A673 (cell line): Measurements from ENCODE around the gene HERC3. TPM values are rescaled to one million over a fixed set of nuclear protein-coding genes. Genes with fewer than 3 reads are reported as not detected.

ENCODE experiments used
- BruUV-seq: library from RNA; stranded (reverse); fragments of 400-500 nt; replicated peaks from 2 replicates; lab custom pipeline; 2021; lab: Mats Ljungman, UMichigan
- CTCF ChIA-PET: fragments of 300-600 bp; sonication (Branson Sonifier 250); formaldehyde crosslinking; loops from one replicate; lab custom pipeline; 2022; ENCODE audit warnings: antibody characterized with exemption; lab: Charles Lee
- POLR2A ChIA-PET: fragments of 300-600 bp; sonication (Branson Sonifier 250); formaldehyde crosslinking; loops from one replicate; lab custom pipeline; 2022; ENCODE audit warnings: antibody characterized with exemption; ENCODE audit not compliant: low non-redundant PET; lab: Charles Lee
- DNase-seq: peaks from one replicate; pipeline ENCODE4 v3.0.0-alpha.2; 2015; ENCODE audit warnings: low spot score
- H3K27ac ChIP-seq: fragments of 200-600 bp; sonication (generic); 2 replicates; pipeline ENCODE4 v1.5.1; 2016; ENCODE audit warnings: mixed run types, low read depth, mild to moderate bottlenecking, mixed read lengths, antibody characterized with exemption, low read length; ENCODE audit not compliant: poor library complexity, severe bottlenecking
- H3K27me3 ChIP-seq: fragments of 200-600 bp; sonication (generic); replicated peaks from 2 replicates; pipeline ENCODE4 v1.6.1; 2017; ENCODE audit warnings: mixed run types, low read depth, mild to moderate bottlenecking, mixed read lengths, antibody characterized with exemption, low read length; ENCODE audit not compliant: insufficient read depth, poor library complexity
- H3K36me3 ChIP-seq: fragments of 200-600 bp; sonication (generic); 2 replicates; pipeline ENCODE4 v1.6.1; 2016; ENCODE audit warnings: mixed run types, mild to moderate bottlenecking, mixed read lengths, antibody characterized with exemption, low read length; ENCODE audit not compliant: insufficient read depth, poor library complexity, severe bottlenecking
- H3K4me1 ChIP-seq: fragments of 200-600 bp; sonication (generic); 2 replicates; pipeline ENCODE4 v1.6.1; 2017; ENCODE audit warnings: mixed run types, mild to moderate bottlenecking, mixed read lengths, antibody characterized with exemption, low read length; ENCODE audit not compliant: insufficient read depth, poor library complexity, severe bottlenecking
- H3K4me3 ChIP-seq: fragments of 200-600 bp; sonication (generic); 2 replicates; pipeline ENCODE4 v1.5.1; 2016; ENCODE audit warnings: low read depth, mixed run types, mild to moderate bottlenecking, mixed read lengths, low read length; ENCODE audit not compliant: poor library complexity, severe bottlenecking
- H3K9me3 ChIP-seq: fragments of 200-600 bp; sonication (generic); 2 replicates; pipeline ENCODE4 v1.6.1; 2016; ENCODE audit warnings: mixed run types, low read depth, mild to moderate bottlenecking, mixed read lengths, antibody characterized with exemption, low read length; ENCODE audit not compliant: poor library complexity, severe bottlenecking
- CTCF ChIP-seq: fragments of 300-800, 200-600 bp; sonication (generic); conservative IDR thresholded peaks from 2 replicates; pipeline ENCODE4 v1.5.1; 2017; ENCODE audit warnings: low read depth, mild to moderate bottlenecking, antibody characterized with exemption, low read length, moderate library complexity, mixed read lengths
- EZH2 ChIP-seq: fragments of 200-600 bp; sonication (generic); IDR thresholded peaks from 2 replicates; pipeline ENCODE4 v1.6.1; 2017; ENCODE audit warnings: borderline replicate concordance, low read depth, mild to moderate bottlenecking, mixed read lengths, antibody characterized with exemption, low read length; ENCODE audit not compliant: poor library complexity, severe bottlenecking
- intact Hi-C: fragments of 100-400 bp; cut with micrococcal nuclease; formaldehyde crosslinking; loops from one replicate; pipeline ENCODE4 v1.10.0; 2022; ENCODE audit not compliant: unreplicated experiment
- total RNA-seq: library from RNA; stranded (reverse); gene quantifications from 2 replicates; pipeline ENCODE4 v1.2.3, GENCODE V29; 2021

HERC3 gene
- total RNA-seq, 1 experiment from 2014 or later: 0.71 TPM

- no peaks in the 10 kb centered on the region for H3K36me3 ChIP-seq
- no peaks in the 10 kb centered on the region for H3K4me1 ChIP-seq
- intact Hi-C loops: no loop called here
- TF ChIP-seq EZH2 (no peak), CTCF (no peak)
- no peak overlapping the region for H3K27ac ChIP-seq
- no peaks in the 10 kb centered on the region for H3K9me3 ChIP-seq
- ChIA-PET POLR2A (no interaction called here), CTCF (no interaction called here)
- no peak for DNase-seq
- no peak overlapping the region for H3K4me3 ChIP-seq
- no TSS peak for BruUV-seq
- no peaks in the 10 kb centered on the region for H3K27me3 ChIP-seq
These were observed 17.1 kb upstream of the HERC3 start for GRCh38 chr4:88575186-88575585.

- no peak overlapping the region for H3K27ac ChIP-seq
- ChIA-PET CTCF (no interaction called here), POLR2A (no interaction called here)
- H3K4me1 ChIP-seq: no peaks in the 10 kb centered on the region
- no peaks in the 10 kb centered on the region for H3K27me3 ChIP-seq
- H3K4me3 ChIP-seq: no peak overlapping the region
- BruUV-seq: no TSS peak
- no peaks in the 10 kb centered on the region for H3K36me3 ChIP-seq
- intact Hi-C loops: no loop called here
- TF ChIP-seq EZH2: no peak
- TF ChIP-seq CTCF: no peak
- DNase-seq: no peak
- no peaks in the 10 kb centered on the region for H3K9me3 ChIP-seq
These were observed 9.8 kb upstream of the HERC3 start for GRCh38 chr4:88582493-88582892.

GRCh38 chr4:88583631-88584470, 8.4 kb upstream of the HERC3 start:
- intact Hi-C loops: no loop called here
- no peak overlapping the region for H3K4me3 ChIP-seq
- no peaks in the 10 kb centered on the region for H3K4me1 ChIP-seq
- H3K9me3 ChIP-seq: no peaks in the 10 kb centered on the region
- no peak for DNase-seq
- no TSS peak for BruUV-seq
- peaks cover 5% of the 10 kb centered on the region for H3K27me3 ChIP-seq
- TF ChIP-seq EZH2: no peak
- no peak for TF ChIP-seq CTCF
- ChIA-PET CTCF (no interaction called here), POLR2A (no interaction called here)
- no peak overlapping the region for H3K27ac ChIP-seq
- H3K36me3 ChIP-seq: no peaks in the 10 kb centered on the region
